Measurements from ENCODE around the gene PLCH1.

PLCH1 gene

DNA sequence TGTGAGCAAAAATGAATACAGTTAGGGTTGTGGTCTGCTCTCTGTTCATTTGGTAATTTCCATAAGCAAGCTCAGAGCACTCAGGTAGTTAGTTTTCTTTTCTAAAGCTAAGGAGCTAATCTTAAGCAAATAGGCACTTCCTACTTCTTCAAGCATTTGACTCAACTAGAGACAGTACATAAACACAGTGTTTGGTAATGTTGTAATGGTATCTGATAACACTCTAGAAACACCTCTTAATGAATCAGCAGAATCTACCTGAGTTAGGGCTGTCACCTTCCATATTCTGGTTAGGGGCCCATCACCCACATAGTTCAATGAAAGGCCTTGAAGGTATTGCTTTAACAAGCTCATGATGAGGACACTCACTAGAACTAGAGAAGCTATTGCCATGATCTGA is 83.1 kb downstream of the PLCH1 start:
- no peak for TF ChIP-seq ZFP30 (CRISPR knock-in tag; IDR thresholded peaks at IDR 0.05)
- TF ChIP-seq ESRRG (CRISPR knock-in tag; IDR thresholded peaks at IDR 0.05) = no peak
- TF ChIP-seq TCF4 (CRISPR knock-in tag; IDR thresholded peaks at IDR 0.05; ENCODE audit: borderline replicate concordance) = no peak
- no peak for TF ChIP-seq BACH2 (CRISPR knock-in tag; IDR thresholded peaks at IDR 0.05; ENCODE audit: borderline replicate concordance)
- TF ChIP-seq, protein P1, sequence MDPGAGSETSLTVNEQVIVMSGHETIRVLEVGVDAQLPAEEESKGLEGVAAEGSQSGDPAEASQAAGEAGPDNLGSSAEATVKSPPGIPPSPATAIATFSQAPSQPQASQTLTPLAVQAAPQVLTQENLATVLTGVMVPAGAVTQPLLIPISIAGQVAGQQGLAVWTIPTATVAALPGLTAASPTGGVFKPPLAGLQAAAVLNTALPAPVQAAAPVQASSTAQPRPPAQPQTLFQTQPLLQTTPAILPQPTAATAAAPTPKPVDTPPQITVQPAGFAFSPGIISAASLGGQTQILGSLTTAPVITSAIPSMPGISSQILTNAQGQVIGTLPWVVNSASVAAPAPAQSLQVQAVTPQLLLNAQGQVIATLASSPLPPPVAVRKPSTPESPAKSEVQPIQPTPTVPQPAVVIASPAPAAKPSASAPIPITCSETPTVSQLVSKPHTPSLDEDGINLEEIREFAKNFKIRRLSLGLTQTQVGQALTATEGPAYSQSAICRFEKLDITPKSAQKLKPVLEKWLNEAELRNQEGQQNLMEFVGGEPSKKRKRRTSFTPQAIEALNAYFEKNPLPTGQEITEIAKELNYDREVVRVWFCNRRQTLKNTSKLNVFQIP (CRISPR knock-in tag; IDR thresholded peaks at IDR 0.05; ENCODE audit: borderline replicate concordance, low read depth) = no peak
- TF ChIP-seq TOX (CRISPR knock-in tag; IDR thresholded peaks at IDR 0.05; ENCODE audit: borderline replicate concordance) = no peak
- TF ChIP-seq ISL1 (CRISPR knock-in tag; IDR thresholded peaks at IDR 0.05) = no peak
- TF ChIP-seq RARB (CRISPR knock-in tag; IDR thresholded peaks at IDR 0.05) = no peak
- TF ChIP-seq, protein P2, sequence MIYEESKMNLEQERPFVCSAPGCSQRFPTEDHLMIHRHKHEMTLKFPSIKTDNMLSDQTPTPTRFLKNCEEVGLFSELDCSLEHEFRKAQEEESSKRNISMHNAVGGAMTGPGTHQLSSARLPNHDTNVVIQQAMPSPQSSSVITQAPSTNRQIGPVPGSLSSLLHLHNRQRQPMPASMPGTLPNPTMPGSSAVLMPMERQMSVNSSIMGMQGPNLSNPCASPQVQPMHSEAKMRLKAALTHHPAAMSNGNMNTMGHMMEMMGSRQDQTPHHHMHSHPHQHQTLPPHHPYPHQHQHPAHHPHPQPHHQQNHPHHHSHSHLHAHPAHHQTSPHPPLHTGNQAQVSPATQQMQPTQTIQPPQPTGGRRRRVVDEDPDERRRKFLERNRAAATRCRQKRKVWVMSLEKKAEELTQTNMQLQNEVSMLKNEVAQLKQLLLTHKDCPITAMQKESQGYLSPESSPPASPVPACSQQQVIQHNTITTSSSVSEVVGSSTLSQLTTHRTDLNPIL (CRISPR knock-in tag; IDR thresholded peaks at IDR 0.05; ENCODE audit: low read depth) = no peak
- no peak for TF ChIP-seq TSHZ2 (CRISPR knock-in tag; IDR thresholded peaks at IDR 0.05)
- TF ChIP-seq ZC3H10 (CRISPR knock-in tag; IDR thresholded peaks at IDR 0.05) = no peak
- TF ChIP-seq, protein P3, sequence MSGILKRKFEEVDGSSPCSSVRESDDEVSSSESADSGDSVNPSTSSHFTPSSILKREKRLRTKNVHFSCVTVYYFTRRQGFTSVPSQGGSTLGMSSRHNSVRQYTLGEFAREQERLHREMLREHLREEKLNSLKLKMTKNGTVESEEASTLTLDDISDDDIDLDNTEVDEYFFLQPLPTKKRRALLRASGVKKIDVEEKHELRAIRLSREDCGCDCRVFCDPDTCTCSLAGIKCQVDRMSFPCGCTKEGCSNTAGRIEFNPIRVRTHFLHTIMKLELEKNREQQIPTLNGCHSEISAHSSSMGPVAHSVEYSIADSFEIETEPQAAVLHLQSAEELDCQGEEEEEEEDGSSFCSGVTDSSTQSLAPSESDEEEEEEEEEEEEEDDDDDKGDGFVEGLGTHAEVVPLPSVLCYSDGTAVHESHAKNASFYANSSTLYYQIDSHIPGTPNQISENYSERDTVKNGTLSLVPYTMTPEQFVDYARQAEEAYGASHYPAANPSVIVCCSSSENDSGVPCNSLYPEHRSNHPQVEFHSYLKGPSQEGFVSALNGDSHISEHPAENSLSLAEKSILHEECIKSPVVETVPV (CRISPR knock-in tag; IDR thresholded peaks at IDR 0.05) = no peak
- no peak for TF ChIP-seq SNAI2 (CRISPR knock-in tag; IDR thresholded peaks at IDR 0.05)
- TF ChIP-seq ZNF565 (CRISPR knock-in tag; conservative IDR thresholded peaks at IDR 0.05; ENCODE audit: low read depth) = no peak
- no peak for TF ChIP-seq GLIS3 (CRISPR knock-in tag; IDR thresholded peaks at IDR 0.05)
- no peak for ATAC-seq

GRCh38 chr3:155661042-155661441 is 83.8 kb downstream of the PLCH1 start:
- ATAC-seq = no peak

More at GRCh38 chr3:155661042-155661441, 83.8 kb downstream of the PLCH1 start:
- TF ChIP-seq PPARA (CRISPR knock-in tag; IDR thresholded peaks at IDR 0.05; ENCODE audit: borderline replicate concordance) = no peak
- no peak for TF ChIP-seq GLIS3 (CRISPR knock-in tag; IDR thresholded peaks at IDR 0.05)
- TF ChIP-seq OSR1 (CRISPR knock-in tag; IDR thresholded peaks at IDR 0.05) = no peak
- no peak for TF ChIP-seq ZNF8 (CRISPR knock-in tag; IDR thresholded peaks at IDR 0.05)
- TF ChIP-seq RARB (CRISPR knock-in tag; IDR thresholded peaks at IDR 0.05) = no peak
- no peak for TF ChIP-seq TSHZ2 (CRISPR knock-in tag; IDR thresholded peaks at IDR 0.05)
- TF ChIP-seq, protein P4, sequence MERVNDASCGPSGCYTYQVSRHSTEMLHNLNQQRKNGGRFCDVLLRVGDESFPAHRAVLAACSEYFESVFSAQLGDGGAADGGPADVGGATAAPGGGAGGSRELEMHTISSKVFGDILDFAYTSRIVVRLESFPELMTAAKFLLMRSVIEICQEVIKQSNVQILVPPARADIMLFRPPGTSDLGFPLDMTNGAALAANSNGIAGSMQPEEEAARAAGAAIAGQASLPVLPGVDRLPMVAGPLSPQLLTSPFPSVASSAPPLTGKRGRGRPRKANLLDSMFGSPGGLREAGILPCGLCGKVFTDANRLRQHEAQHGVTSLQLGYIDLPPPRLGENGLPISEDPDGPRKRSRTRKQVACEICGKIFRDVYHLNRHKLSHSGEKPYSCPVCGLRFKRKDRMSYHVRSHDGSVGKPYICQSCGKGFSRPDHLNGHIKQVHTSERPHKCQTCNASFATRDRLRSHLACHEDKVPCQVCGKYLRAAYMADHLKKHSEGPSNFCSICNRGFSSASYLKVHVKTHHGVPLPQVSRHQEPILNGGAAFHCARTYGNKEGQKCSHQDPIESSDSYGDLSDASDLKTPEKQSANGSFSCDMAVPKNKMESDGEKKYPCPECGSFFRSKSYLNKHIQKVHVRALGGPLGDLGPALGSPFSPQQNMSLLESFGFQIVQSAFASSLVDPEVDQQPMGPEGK (CRISPR knock-in tag; IDR thresholded peaks at IDR 0.05; ENCODE audit: borderline replicate concordance) = no peak
- no peak for TF ChIP-seq SNAI2 (CRISPR knock-in tag; IDR thresholded peaks at IDR 0.05)
- TF ChIP-seq, protein P1 (CRISPR knock-in tag; IDR thresholded peaks at IDR 0.05; ENCODE audit: borderline replicate concordance, low read depth) = no peak
- no peak for TF ChIP-seq ZNF70 (CRISPR knock-in tag; IDR thresholded peaks at IDR 0.05)
- TF ChIP-seq ZNF565 (CRISPR knock-in tag; conservative IDR thresholded peaks at IDR 0.05; ENCODE audit: low read depth) = no peak
- no peak for TF ChIP-seq TOX (CRISPR knock-in tag; IDR thresholded peaks at IDR 0.05; ENCODE audit: borderline replicate concordance)
- TF ChIP-seq ISL1 (CRISPR knock-in tag; IDR thresholded peaks at IDR 0.05) = no peak
- no peak for TF ChIP-seq ZFP30 (CRISPR knock-in tag; IDR thresholded peaks at IDR 0.05)
- TF ChIP-seq ESRRG (CRISPR knock-in tag; IDR thresholded peaks at IDR 0.05) = no peak
- no peak for TF ChIP-seq ZFP3 (CRISPR knock-in tag; IDR thresholded peaks at IDR 0.05)
- TF ChIP-seq BACH2 (CRISPR knock-in tag; IDR thresholded peaks at IDR 0.05; ENCODE audit: borderline replicate concordance) = no peak
- no peak for TF ChIP-seq CSDC2 (CRISPR knock-in tag; IDR thresholded peaks at IDR 0.05)
